Effector memory CD4-positive, alpha-beta T cell (primary cell): Measurements from ENCODE around the gene DAO.
"Not testable (repeated sequence)": the region's sequence is repeated elsewhere in the genome, so short reads cannot be mapped to it uniquely, and the experiment has no call there.

ENCODE experiments used
- DNase-seq, 3 donors: peaks; one replicate each; pipeline ENCODE4 v3.0.0-alpha.2; 2020
- H3K27ac ChIP-seq: 2 replicates; pipeline ENCODE4 v1.7.0; 2013; ENCODE audit warnings: mild to moderate bottlenecking, low read length, moderate library complexity; ENCODE audit not compliant: insufficient read depth, poor library complexity, severe bottlenecking
- H3K27me3 ChIP-seq: replicated peaks from 2 replicates; pipeline ENCODE4 v1.7.0; 2013; ENCODE audit warnings: mild to moderate bottlenecking, low read length; ENCODE audit not compliant: insufficient read depth, control insufficient read depth, poor library complexity, severe bottlenecking
- H3K36me3 ChIP-seq: 2 replicates; pipeline ENCODE4 v1.7.0; 2013; ENCODE audit warnings: mild to moderate bottlenecking, low read length, moderate library complexity; ENCODE audit not compliant: control insufficient read depth, insufficient read depth
- H3K4me1 ChIP-seq: 2 replicates; pipeline ENCODE4 v1.7.0; 2013; ENCODE audit warnings: low read length, mild to moderate bottlenecking; ENCODE audit not compliant: control insufficient read depth, insufficient read depth, poor library complexity, severe bottlenecking
- H3K4me3 ChIP-seq: 2 replicates; pipeline ENCODE4 v1.7.0; 2013; ENCODE audit warnings: low read length, low read depth, mild to moderate bottlenecking; ENCODE audit not compliant: insufficient read depth, poor library complexity, severe bottlenecking
- H3K9me3 ChIP-seq: 2 replicates; pipeline ENCODE4 v1.7.0; 2013; ENCODE audit warnings: mild to moderate bottlenecking, low read length, moderate library complexity; ENCODE audit not compliant: control insufficient read depth

DAO gene

GRCh38 chr12:108856428-108857157 lies 23.3 kb upstream of the DAO start:
- Histone ChIP-seq H3K4me3 (peak overlapping the region; percentile 55), H3K9me3 (no peaks in the 10 kb centered on the region), H3K27me3 (no peaks in the 10 kb centered on the region), H3K27ac (peak overlapping the region; percentile 48), H3K36me3 (no peaks in the 10 kb centered on the region), H3K4me1 (peaks cover 24% of the 10 kb centered on the region)
- DNase-seq: peak; percentile 40 to 57 (median 53)

- peaks cover 24% of the 10 kb centered on the region for H3K4me1 ChIP-seq
- peak overlapping the region; percentile 55 for H3K4me3 ChIP-seq
- DNase-seq: no peak
- H3K36me3 ChIP-seq: no peaks in the 10 kb centered on the region
- peak overlapping the region; percentile 48 for H3K27ac ChIP-seq
- H3K9me3 ChIP-seq: no peaks in the 10 kb centered on the region
- no peaks in the 10 kb centered on the region for H3K27me3 ChIP-seq
Observed at GRCh38 chr12:108857158-108857407, 22.8 kb upstream of the DAO start.

- Histone ChIP-seq H3K9me3 (no peaks in the 10 kb centered on the region), H3K27me3 (no peaks in the 10 kb centered on the region), H3K4me3 (peak overlapping the region; percentile 57), H3K36me3 (no peaks in the 10 kb centered on the region), H3K27ac (peak overlapping the region; percentile 74), H3K4me1 (peaks cover 24% of the 10 kb centered on the region)
- DNase-seq: no peak
Observed at GRCh38 chr12:108858311-108859074, 21.4 kb upstream of the DAO start.

GRCh38 chr12:108859141-108859922 lies 20.6 kb upstream of the DAO start:
- not testable (repeated sequence) for H3K4me3 ChIP-seq, H3K27ac ChIP-seq, H3K27me3 ChIP-seq, H3K36me3 ChIP-seq, DNase-seq, H3K9me3 ChIP-seq
- H3K4me1 ChIP-seq: peaks cover 24% of the 10 kb centered on the region

- H3K27me3 ChIP-seq: no peaks in the 10 kb centered on the region
- H3K36me3 ChIP-seq: no peaks in the 10 kb centered on the region
- peaks cover 24% of the 10 kb centered on the region for H3K4me1 ChIP-seq
- no peak overlapping the region for H3K4me3 ChIP-seq
- no peak overlapping the region for H3K27ac ChIP-seq
- no peaks in the 10 kb centered on the region for H3K9me3 ChIP-seq
- no peak for DNase-seq
Observed at GRCh38 chr12:108859923-108860291, 20.0 kb upstream of the DAO start.

GRCh38 chr12:108860443-108860842 lies 19.4 kb upstream of the DAO start:
- H3K27me3 ChIP-seq: no peaks in the 10 kb centered on the region
- DNase-seq: no peak
- H3K4me3 ChIP-seq: no peak overlapping the region
- no peaks in the 10 kb centered on the region for H3K9me3 ChIP-seq
- H3K36me3 ChIP-seq: no peaks in the 10 kb centered on the region
- peaks cover 24% of the 10 kb centered on the region for H3K4me1 ChIP-seq
- no peak overlapping the region for H3K27ac ChIP-seq

- DNase-seq: no peak
- Histone ChIP-seq H3K27ac (no peak overlapping the region), H3K4me3 (no peak overlapping the region), H3K9me3 (no peaks in the 10 kb centered on the region), H3K4me1 (peaks cover 11% of the 10 kb centered on the region), H3K36me3 (no peaks in the 10 kb centered on the region), H3K27me3 (no peaks in the 10 kb centered on the region)
Observed at GRCh38 chr12:108861878-108862587, 17.9 kb upstream of the DAO start.

GRCh38 chr12:108862588-108862959 lies 17.3 kb upstream of the DAO start:
- no peak overlapping the region for H3K4me3 ChIP-seq
- H3K27ac ChIP-seq: no peak overlapping the region
- no peaks in the 10 kb centered on the region for H3K36me3 ChIP-seq
- H3K9me3 ChIP-seq: no peaks in the 10 kb centered on the region
- H3K27me3 ChIP-seq: no peaks in the 10 kb centered on the region
- DNase-seq: no peak
- H3K4me1 ChIP-seq: peaks cover 11% of the 10 kb centered on the region

GRCh38 chr12:108865169-108865568 lies 14.7 kb upstream of the DAO start:
- no peak for DNase-seq
- Histone ChIP-seq H3K27me3 (no peaks in the 10 kb centered on the region), H3K36me3 (no peaks in the 10 kb centered on the region), H3K4me1 (no peaks in the 10 kb centered on the region), H3K9me3 (no peaks in the 10 kb centered on the region), H3K4me3 (no peak overlapping the region), H3K27ac (no peak overlapping the region)
